MM.1S (cell line): ENCODE results near the gene BBC3.

ENCODE experiments used
- EZH2 ChIP-seq: fragments of 300-600 bp; sonication (generic); optimal IDR thresholded peaks from 2 replicates; pipeline ENCODE3; 2017; ENCODE audit warnings: low read depth, mild to moderate bottlenecking, antibody characterized with exemption, low read length, mixed read lengths
- TF ChIP-seq, protein P1 (sequence below): fragments of 300-600 bp; sonication (generic); IDR thresholded peaks from 2 replicates; pipeline ENCODE4 v1.5.1; 2016; ENCODE audit warnings: antibody characterized with exemption, low read length, mixed read lengths

DNA sequence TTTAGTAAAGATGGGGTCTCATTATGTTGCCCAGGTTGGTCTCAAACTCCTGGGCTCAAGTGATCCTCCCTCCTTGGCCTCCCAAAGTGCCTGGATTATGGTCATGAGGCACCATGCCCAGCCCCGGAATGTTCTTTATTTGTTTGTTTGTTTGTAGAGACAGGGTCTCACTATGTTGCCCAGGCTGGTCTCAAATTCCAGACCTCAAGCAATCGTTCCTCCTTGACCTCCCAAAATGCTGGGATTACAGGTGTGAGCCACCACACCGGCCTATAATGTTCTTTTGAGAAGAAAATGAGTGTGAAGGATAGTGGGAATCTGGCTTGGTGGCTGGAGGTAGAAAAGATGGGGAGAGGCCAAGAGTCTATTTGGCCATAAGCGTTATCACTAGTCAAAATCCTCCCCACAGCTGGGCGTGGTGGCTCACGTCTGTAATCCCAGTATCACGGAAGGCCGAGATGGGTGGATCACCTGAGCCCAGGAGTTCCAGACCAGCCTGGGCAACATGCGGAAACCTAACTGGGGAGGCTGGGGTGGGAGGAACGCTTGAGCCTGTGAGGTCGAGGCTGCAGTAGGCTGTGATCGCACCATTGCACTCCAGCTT lies 5.2 kb upstream of the BBC3 start:
- TF ChIP-seq EZH2: no peak
- TF ChIP-seq, protein P1, sequence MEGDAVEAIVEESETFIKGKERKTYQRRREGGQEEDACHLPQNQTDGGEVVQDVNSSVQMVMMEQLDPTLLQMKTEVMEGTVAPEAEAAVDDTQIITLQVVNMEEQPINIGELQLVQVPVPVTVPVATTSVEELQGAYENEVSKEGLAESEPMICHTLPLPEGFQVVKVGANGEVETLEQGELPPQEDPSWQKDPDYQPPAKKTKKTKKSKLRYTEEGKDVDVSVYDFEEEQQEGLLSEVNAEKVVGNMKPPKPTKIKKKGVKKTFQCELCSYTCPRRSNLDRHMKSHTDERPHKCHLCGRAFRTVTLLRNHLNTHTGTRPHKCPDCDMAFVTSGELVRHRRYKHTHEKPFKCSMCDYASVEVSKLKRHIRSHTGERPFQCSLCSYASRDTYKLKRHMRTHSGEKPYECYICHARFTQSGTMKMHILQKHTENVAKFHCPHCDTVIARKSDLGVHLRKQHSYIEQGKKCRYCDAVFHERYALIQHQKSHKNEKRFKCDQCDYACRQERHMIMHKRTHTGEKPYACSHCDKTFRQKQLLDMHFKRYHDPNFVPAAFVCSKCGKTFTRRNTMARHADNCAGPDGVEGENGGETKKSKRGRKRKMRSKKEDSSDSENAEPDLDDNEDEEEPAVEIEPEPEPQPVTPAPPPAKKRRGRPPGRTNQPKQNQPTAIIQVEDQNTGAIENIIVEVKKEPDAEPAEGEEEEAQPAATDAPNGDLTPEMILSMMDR: no peak
